ENCODE data around the gene GPC3. TPM values are rescaled to one million over a fixed set of nuclear protein-coding genes. Genes with fewer than 3 reads are reported as not detected.

The GPC3 gene
- total RNA-seq, 1 experiment from 2014 or later: 0.24 TPM

DNA sequence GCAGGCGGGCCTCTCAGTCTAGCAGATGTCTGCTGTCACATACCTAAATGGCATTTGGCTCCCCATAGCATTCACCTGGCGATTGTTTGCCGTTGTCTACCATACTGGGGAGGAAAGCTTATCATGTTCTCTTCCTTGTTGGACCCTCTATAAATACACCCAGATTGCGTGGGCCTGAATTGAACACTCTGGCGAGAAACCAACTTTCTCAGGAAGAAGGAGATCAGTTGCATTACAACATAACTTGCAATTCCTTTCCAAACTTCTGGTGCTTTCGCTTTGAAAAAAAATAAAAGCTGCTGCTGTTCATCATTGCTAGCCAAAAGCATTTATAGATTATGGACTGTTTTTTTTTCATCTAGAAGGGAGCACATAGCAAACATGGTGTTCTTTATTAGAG is 340.1 kb downstream of the GPC3 start:
- TF ChIP-seq CTCF (conservative IDR thresholded peaks at IDR 0.05; ENCODE audit: low read depth, low read length) (no peak), EZH2 (IDR thresholded peaks at IDR 0.05; ENCODE audit: borderline replicate concordance, low read depth, low read length, poor library complexity, severe bottlenecking) (no peak)
- intact Hi-C loops (cut with micrococcal nuclease; ENCODE audit: unreplicated experiment): no loop called here
- Histone ChIP-seq H3K36me3 (ENCODE audit: insufficient read depth, low read length, poor library complexity, severe bottlenecking) (no peaks in the 10 kb centered on the region), H3K4me1 (ENCODE audit: insufficient read depth, low read length, poor library complexity, severe bottlenecking) (peaks cover 4% of the 10 kb centered on the region), H3K9me3 (ENCODE audit: low read depth, low read length, poor library complexity, severe bottlenecking) (no peaks in the 10 kb centered on the region), H3K27me3 (replicated peaks; ENCODE audit: insufficient read depth, low read depth, low read length, poor library complexity) (no peaks in the 10 kb centered on the region), H3K4me3 (ENCODE audit: low read depth, low read length, poor library complexity, severe bottlenecking) (no peak overlapping the region), H3K27ac (ENCODE audit: low read depth, low read length, poor library complexity, severe bottlenecking) (no peak overlapping the region)
- ChIA-PET POLR2A (ENCODE audit: low non-redundant PET) (no interaction called here), CTCF (no interaction called here)
- BruUV-seq (replicated peaks): no TSS peak
- DNase-seq (ENCODE audit: low spot score): no peak

DNA sequence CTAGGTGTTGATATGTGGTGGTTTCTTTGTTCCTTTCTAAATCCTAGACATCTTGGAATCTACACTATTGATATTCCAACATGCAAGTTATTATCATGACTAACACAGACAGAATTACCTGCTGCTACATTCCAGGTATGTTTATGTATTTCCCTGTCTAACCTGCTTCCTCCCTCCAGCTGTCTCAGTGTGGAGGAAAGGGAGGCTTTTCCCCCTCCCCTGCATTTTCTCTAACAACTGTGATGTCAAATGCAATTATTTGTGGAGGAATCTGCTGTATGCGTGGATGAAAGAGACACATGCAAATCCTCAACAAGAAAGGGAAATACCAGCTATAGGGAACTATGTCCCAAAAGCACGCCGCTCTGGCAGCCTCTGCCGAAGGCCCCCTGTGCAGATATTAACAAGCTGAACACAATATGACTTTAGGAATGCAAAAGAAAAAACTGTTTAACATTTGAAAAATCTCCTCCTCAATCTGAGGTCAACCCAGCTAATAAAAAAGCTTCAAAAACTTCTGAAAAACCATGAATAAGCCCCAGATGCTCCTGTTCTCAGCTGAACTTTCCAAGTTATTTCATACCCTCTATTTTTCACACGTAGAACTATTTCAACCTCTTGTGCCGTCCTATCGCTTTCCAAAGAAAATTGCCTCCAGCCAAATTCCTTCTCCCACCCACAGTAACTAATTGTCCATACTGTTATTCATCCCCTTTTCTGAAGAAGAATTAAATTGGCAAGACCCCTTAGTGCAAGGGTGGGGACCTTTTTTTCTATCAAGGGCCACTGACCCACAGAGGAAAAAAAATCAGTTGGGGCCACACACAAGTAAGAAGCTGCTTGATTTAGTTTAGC is 345.0 kb downstream of the GPC3 start:
- ChIA-PET CTCF (interaction anchor here (0.7 kb wide), 1 partner anchor 30 kb away, joined by 3 read pairs; no protein-coding TSS in a partner anchor), POLR2A (ENCODE audit: low non-redundant PET) (no interaction called here)
- BruUV-seq (replicated peaks): no TSS peak
- H3K27me3 ChIP-seq (replicated peaks; ENCODE audit: insufficient read depth, low read depth, low read length, poor library complexity): no peaks in the 10 kb centered on the region
- H3K4me1 ChIP-seq (ENCODE audit: insufficient read depth, low read length, poor library complexity, severe bottlenecking): peaks cover 10% of the 10 kb centered on the region
- no peaks in the 10 kb centered on the region for H3K36me3 ChIP-seq (ENCODE audit: insufficient read depth, low read length, poor library complexity, severe bottlenecking)
- H3K9me3 ChIP-seq (ENCODE audit: low read depth, low read length, poor library complexity, severe bottlenecking): no peaks in the 10 kb centered on the region
- H3K27ac ChIP-seq (ENCODE audit: low read depth, low read length, poor library complexity, severe bottlenecking): no peak overlapping the region
- DNase-seq (ENCODE audit: low spot score): peak; percentile 40
- TF ChIP-seq CTCF (conservative IDR thresholded peaks at IDR 0.05; ENCODE audit: low read depth, low read length) (no peak), EZH2 (IDR thresholded peaks at IDR 0.05; ENCODE audit: borderline replicate concordance, low read depth, low read length, poor library complexity, severe bottlenecking) (no peak)
- no peak overlapping the region for H3K4me3 ChIP-seq (ENCODE audit: low read depth, low read length, poor library complexity, severe bottlenecking)
- intact Hi-C loops (cut with micrococcal nuclease; ENCODE audit: unreplicated experiment): no loop called here

DNA sequence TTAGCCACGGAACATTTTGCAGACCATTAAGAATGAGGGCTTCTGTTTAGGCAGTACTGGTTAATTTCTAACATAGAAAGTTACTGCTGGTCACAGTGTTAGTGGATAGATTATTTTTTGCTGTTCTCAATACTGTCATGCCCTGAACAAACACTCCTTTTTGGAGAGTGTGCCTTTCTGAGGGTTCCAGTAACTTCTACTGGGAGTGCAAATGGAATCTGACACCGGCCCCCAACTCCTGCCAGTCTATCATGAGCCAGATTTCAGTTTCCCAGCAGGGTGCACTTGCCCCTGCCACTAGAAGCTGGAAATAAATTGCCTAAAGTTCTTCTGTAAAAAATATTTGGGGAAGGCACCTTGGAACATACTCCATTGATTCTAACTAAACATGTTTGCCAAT is 345.7 kb downstream of the GPC3 start:
- Histone ChIP-seq H3K9me3 (ENCODE audit: low read depth, low read length, poor library complexity, severe bottlenecking) (no peaks in the 10 kb centered on the region), H3K4me3 (ENCODE audit: low read depth, low read length, poor library complexity, severe bottlenecking) (no peak overlapping the region), H3K27me3 (replicated peaks; ENCODE audit: insufficient read depth, low read depth, low read length, poor library complexity) (no peaks in the 10 kb centered on the region), H3K4me1 (ENCODE audit: insufficient read depth, low read length, poor library complexity, severe bottlenecking) (peaks cover 10% of the 10 kb centered on the region), H3K27ac (ENCODE audit: low read depth, low read length, poor library complexity, severe bottlenecking) (no peak overlapping the region), H3K36me3 (ENCODE audit: insufficient read depth, low read length, poor library complexity, severe bottlenecking) (no peaks in the 10 kb centered on the region)
- no peak for TF ChIP-seq EZH2 (IDR thresholded peaks at IDR 0.05; ENCODE audit: borderline replicate concordance, low read depth, low read length, poor library complexity, severe bottlenecking)
- no peak for TF ChIP-seq CTCF (conservative IDR thresholded peaks at IDR 0.05; ENCODE audit: low read depth, low read length)
- ChIA-PET POLR2A (ENCODE audit: low non-redundant PET) (no interaction called here), CTCF (no interaction called here)
- intact Hi-C loops (cut with micrococcal nuclease; ENCODE audit: unreplicated experiment): no loop called here
- BruUV-seq (replicated peaks): no TSS peak
- DNase-seq (ENCODE audit: low spot score): no peak
